Mesothelial cell of epicardium (in vitro differentiated cells): Measurements from ENCODE around the gene TNFRSF13B. TPM values are rescaled to one million over a fixed set of nuclear protein-coding genes. Genes with fewer than 3 reads are reported as not detected.

Experiments used
- DNase-seq, 2 experiments: peaks; one replicate each; pipeline ENCODE4 v3.0.0; 2021; ENCODE audit warnings: low spot score in 2 of 2; ENCODE audit not compliant: unreplicated experiment in 2 of 2
- H3K27ac Mint-ChIP-seq: 2 replicates; pipeline ENCODE4 v1.8.0; 2021; ENCODE audit warnings: mixed read lengths
- H3K27me3 Mint-ChIP-seq: 2 replicates; pipeline ENCODE4 v1.8.0; 2021; ENCODE audit warnings: low read depth, mixed read lengths
- H3K36me3 Mint-ChIP-seq: 2 replicates; pipeline ENCODE4 v1.8.0; 2021; ENCODE audit warnings: mixed read lengths
- H3K4me1 Mint-ChIP-seq: 2 replicates; pipeline ENCODE4 v1.8.0; 2021; ENCODE audit warnings: mixed read lengths
- H3K4me3 Mint-ChIP-seq: 2 replicates; pipeline ENCODE4 v1.8.0; 2021; ENCODE audit warnings: mild to moderate bottlenecking, moderate library complexity, mixed read lengths
- H3K9me3 Mint-ChIP-seq: 2 replicates; pipeline ENCODE4 v1.8.0; 2021; ENCODE audit warnings: mixed read lengths
- CTCF ChIP-seq: fragments of 200-600 bp; sonication (generic); IDR thresholded peaks from one replicate; pipeline ENCODE4 v1.5.0; 2021; ENCODE audit warnings: antibody characterized with exemption; ENCODE audit not compliant: unreplicated experiment
- total RNA-seq: library from RNA; stranded (reverse); gene quantifications from 3 replicates; pipeline ENCODE4 v1.2.1, GENCODE V29; 2021

The TNFRSF13B gene
- total RNA-seq, 1 donor from 2014 or later: not detected

GRCh38 chr17:16940116-16940881 is 31.6 kb downstream of the TNFRSF13B start:
- peak in 1 of 2 experiments; percentile 36 for DNase-seq
- Mint-ChIP-seq H3K4me1 (no peaks in the 10 kb centered on the region), H3K36me3 (no peaks in the 10 kb centered on the region), H3K27me3 (peaks cover 10% of the 10 kb centered on the region), H3K4me3 (no peak overlapping the region), H3K9me3 (no peaks in the 10 kb centered on the region), H3K27ac (no peak overlapping the region)
- no peak for TF ChIP-seq CTCF

- no peak overlapping the region for H3K27ac Mint-ChIP-seq
- peaks cover 10% of the 10 kb centered on the region for H3K27me3 Mint-ChIP-seq
- no peaks in the 10 kb centered on the region for H3K9me3 Mint-ChIP-seq
- DNase-seq: no peak
- no peaks in the 10 kb centered on the region for H3K36me3 Mint-ChIP-seq
- no peak overlapping the region for H3K4me3 Mint-ChIP-seq
- TF ChIP-seq CTCF: no peak
- no peaks in the 10 kb centered on the region for H3K4me1 Mint-ChIP-seq
Observed at GRCh38 chr17:16939606-16940115, 32.3 kb downstream of the TNFRSF13B start.

GRCh38 chr17:16939208-16939576 is 32.7 kb downstream of the TNFRSF13B start:
- no peak for DNase-seq
- no peak overlapping the region for H3K4me3 Mint-ChIP-seq
- H3K36me3 Mint-ChIP-seq: no peaks in the 10 kb centered on the region
- peaks cover 10% of the 10 kb centered on the region for H3K27me3 Mint-ChIP-seq
- no peaks in the 10 kb centered on the region for H3K4me1 Mint-ChIP-seq
- no peaks in the 10 kb centered on the region for H3K9me3 Mint-ChIP-seq
- no peak overlapping the region for H3K27ac Mint-ChIP-seq
- TF ChIP-seq CTCF: no peak

GRCh38 chr17:16938496-16939207 is 33.3 kb downstream of the TNFRSF13B start:
- Mint-ChIP-seq H3K4me3 (no peak overlapping the region), H3K27me3 (peaks cover 9% of the 10 kb centered on the region), H3K4me1 (no peaks in the 10 kb centered on the region), H3K9me3 (no peaks in the 10 kb centered on the region), H3K36me3 (no peaks in the 10 kb centered on the region), H3K27ac (no peak overlapping the region)
- peak in 1 of 2 experiments; percentile 29 for DNase-seq
- no peak for TF ChIP-seq CTCF

GRCh38 chr17:16938031-16938430 is 33.9 kb downstream of the TNFRSF13B start:
- no peak for TF ChIP-seq CTCF
- Mint-ChIP-seq H3K36me3 (no peaks in the 10 kb centered on the region), H3K27me3 (peaks cover 9% of the 10 kb centered on the region), H3K4me1 (no peaks in the 10 kb centered on the region), H3K4me3 (no peak overlapping the region), H3K27ac (no peak overlapping the region), H3K9me3 (no peaks in the 10 kb centered on the region)
- DNase-seq: peak in 1 of 2 experiments; percentile 17
